NCI-H2196 treated with DMSO at 0.1 percent for 48 hours (cell line): ENCODE data around the gene UCKL1.
A peak's percentile ranks its signal among the peaks of the same experiment; 100 is the strongest.
"Not testable (repeated sequence)": the region's sequence is repeated elsewhere in the genome, so short reads cannot be mapped to it uniquely, and the experiment has no call there.

Experiments used
- DNase-seq: peaks from one replicate; lab custom pipeline; 2025; ENCODE audit not compliant: unreplicated experiment; lab: John Stamatoyannopoulos, UW

UCKL1 gene

DNA sequence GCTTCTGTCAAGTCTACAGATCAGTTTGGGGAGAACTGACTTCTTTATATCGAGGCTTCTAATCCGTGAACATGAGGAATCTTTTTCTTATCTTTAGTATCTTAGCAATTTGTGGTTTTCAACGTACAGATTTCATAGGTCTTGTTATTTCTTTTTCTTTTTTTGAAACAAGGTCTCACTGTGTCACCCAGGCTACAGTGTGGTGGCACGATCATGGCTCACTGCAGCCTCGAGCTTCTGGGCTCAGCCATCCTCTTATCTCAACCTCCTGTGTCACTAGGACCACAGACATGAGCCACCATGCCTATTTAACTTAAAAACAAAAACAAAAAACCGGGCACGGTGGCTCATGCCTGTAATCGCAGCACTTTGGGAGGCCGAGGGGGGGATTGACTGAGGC lies 32.0 kb downstream of the UCKL1 start:
- DNase-seq: no peak

DNA sequence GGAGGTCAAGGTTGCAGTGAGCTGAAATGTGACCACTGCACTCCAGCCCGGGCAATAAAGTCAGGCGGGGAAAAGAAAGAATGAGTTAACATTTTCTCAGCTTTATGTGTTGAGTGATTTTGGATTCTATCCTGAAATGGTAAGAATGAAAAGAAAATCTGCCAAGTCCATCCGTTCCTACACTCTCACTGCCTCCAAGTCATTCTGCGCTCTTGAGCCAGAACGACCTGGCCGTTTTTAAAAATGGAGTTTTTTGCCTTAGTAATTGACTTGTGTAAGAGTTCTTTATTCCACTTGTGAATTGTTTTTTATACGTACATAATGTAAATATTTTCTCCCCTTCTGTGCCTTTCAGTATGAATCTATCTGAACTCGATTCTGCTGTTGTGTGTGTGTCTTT lies 32.6 kb downstream of the UCKL1 start:
- DNase-seq: no peak

DNA sequence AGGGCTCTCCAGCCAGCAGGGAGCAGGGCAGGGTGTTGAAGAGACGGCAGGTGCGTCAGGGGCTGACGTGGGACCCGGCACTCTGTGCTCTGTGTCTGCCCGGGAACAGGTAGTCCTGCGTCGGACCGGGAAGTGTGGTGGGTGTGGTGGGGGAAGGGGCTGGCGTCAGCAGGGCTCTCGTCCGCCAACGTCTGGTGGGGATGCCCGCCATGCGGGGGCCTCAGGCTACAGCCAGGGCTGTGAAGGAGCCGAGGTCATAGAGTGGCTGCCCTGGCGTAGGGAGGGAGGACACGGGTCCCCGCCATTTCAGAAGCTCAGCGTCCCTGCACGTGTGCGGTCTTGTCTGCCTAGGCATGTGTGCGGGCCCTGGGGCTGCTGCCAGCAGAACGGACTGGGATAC lies 36.0 kb downstream of the UCKL1 start:
- no peak for DNase-seq

DNA sequence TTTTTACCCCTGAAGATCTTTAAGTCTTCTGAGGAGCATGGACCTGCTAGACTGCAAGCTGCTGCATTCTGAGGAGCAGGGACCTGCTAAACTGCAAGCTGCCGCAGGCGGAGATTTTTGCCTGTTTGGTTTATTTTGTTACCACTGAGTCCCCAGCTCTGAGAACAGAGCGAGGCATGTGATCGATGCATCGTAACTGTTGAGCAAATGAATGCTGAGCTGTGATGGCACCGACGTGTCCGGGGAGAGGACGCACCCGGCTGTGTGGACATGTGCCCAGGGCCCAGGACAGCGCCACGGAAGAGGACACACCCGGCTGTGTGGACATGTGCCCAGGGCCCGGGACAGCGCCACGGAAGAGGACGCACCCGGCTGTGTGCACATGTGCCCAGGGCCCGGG lies 37.1 kb downstream of the UCKL1 start:
- DNase-seq: no peak

DNA sequence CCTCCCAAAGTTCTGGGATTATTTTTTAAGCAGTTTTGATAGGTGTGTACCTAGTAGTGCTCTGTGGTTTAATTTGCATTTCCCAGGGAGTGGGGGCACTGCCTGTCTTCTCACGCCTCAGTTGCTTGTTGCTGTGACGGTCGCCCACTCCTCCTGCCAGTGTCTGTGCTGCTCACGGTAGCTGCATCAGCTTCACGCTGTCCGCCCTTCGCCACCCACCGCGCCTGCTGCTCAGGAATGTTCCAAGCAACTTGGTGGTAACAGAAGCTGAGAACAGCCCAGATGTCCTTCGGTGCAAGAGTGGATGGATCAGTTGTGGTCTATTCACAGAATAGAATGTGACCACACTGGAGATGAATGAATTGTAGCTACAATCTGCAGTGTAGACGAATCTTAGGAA lies 38.4 kb downstream of the UCKL1 start:
- no peak for DNase-seq

DNA sequence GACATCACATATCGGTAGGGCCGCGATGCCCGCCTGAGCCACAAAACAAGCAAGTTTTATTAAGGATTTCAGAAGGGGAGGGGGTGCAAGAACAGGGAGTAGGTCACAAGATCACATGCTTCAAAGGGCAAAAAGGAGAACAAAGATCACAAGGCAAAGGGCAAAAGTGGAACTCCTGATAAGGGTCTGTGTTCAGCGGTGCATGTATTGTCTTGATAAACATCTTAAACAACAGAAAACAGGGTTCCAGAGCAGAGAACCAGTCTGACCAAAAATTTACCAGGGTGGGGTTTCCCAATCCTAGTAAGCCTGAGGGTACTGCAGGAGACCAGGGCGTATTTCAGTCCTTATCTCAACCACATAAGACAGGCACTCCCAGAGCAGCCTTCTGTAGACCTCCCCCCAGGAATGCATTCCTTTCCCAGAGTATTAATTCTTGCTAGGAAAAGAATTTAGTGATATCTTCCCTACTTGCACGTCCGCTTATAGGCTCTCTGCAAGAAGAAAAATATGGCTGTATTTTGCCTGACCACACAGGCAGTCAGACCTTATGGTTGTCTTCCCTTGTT lies 39.8 kb downstream of the UCKL1 start:
- not testable (repeated sequence) for DNase-seq

DNA sequence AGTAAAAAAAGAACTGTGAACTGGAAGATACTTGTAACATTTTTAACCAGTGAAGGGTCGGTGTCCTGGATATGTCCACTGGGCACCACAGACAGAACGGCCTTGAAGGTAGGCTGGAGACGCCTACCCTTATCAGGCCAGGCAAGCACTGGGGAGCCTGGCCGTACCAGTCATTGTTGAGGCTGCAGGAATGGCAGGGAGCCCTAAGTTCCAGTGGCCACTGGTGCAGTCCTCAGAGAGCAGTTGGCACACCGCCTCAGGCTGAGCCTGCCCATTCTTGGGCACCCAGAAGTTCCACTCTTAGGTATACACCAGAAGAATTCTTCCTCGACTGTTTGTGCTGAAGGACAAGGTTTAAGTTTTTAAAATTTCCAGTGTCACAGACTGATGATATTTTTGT lies 40.7 kb downstream of the UCKL1 start:
- DNase-seq: no peak

DNA sequence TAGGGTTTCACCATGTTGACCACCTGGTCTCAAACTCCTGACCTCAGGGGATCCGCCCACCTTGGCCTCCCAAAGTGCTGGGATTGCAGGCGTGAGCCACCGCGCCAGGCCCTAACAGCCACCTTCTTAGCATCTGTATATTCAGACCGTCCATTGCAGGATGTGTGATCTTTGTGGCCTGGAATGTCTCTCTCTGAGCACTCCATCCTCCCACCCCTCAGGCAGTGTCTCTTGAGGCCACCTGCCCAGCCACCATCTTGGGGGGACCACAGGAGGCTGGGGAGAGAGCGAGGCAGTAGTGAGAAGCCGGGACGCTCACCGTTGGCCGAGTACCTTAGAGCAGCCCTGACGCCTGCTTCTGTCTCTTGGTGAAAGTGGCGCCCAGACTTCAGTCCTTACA lies 42.4 kb downstream of the UCKL1 start:
- no peak for DNase-seq

DNA sequence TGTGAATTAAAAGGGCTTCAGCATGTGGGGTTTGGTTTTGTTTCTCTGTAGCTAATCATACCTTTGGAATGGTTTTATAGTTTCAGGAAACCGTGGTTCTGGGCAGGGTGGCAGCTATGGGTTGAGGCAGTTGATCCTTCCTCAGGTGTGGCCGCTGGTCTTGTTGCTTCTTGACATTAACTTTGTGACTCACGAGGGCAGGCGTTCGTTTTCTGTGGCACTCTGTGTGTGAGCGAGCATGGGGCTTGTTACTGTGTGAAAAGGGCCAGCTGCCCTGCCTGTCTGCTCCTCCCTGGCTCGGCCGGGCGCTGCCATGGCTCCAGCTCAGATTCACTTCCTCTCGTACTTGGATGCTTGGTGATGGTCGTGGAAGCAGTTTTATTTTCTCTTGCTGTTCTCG lies 45.0 kb downstream of the UCKL1 start:
- no peak for DNase-seq

DNA sequence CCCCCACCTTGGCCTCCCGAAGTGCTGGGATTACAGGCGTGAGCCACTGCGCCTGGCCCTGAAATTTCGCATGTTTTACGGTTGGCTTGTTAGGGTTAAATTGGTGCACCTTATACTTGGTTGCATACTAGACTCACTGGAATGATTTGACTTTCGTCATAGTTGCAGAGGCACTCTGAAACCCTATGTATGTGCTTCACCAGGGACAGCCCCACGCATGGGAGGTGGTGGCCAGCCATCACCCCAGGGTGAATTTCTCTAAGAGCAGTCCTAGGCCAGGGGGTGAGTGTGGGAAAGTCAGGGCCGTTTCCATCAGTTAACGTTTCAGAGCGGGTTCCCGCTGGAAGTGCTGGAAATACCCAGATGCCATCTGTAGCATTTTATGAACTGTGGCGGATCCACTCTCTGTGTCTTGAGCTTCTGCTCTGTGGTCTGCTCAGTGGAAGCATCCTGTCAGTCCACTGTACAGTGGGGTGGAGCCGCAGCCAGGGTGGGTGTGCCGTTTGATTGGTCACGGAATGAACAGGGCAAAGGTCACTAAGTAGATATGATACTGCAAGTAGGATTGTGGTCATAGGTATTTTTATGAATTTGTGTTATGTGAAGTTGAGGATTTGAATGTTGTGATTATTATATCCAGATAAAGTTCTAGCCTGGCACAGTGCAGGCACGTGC lies 48.1 kb downstream of the UCKL1 start:
- no peak for DNase-seq

DNA sequence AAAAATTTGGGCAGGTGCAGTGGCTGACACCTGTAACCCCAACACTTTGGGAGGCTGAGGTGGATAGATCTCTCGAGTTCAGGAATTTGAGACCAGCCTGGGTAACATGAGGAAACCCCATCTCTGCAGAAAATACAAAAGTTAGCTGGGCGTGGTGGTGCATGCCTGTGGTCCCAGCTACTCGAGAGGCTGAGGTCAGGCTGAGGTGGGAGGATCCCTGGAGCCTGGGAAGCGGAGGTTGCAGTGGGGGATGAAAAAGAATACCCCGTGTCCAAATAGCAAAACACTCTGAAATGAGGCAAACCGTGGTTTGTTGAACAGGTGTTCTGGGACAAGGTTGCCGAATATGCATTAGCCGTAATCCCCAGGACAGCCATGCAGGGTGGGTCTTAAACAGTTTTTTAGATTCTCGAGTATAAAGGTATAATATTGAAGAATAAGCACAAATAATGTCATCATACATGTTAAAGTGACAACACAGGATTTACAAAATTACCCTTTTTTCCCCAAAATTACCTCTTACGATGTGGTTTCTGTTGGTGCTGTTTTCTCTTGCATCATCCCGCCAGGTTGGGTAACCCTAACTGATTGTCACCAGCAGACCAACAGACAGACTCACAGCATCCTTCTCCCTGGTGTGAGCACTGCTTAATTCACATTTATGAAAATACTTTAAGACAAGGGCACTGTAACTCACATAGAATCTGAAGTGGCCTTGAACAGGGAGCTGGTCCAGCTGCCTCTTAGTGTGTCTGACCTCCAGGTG lies 52.2 kb downstream of the UCKL1 start:
- DNase-seq: no peak

DNA sequence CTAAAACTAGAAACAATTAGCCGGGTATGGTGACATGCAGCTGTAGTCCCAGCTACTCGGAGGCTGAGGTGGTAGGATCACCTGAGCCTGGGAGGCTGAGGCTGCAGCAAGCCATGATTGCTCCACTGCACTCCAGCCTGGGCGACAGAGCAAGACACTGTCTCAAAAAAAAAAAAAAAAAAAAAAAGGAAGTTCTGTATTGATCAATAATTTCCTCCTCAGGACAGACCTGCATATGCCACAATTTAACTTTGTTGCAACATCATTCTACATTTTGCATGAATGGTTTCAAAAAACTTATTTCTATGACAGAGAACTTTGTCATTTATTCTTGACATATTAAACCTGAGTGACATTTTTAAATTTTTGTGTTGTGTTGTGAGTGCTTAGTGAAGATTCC lies 55.8 kb downstream of the UCKL1 start:
- DNase-seq: no peak

DNA sequence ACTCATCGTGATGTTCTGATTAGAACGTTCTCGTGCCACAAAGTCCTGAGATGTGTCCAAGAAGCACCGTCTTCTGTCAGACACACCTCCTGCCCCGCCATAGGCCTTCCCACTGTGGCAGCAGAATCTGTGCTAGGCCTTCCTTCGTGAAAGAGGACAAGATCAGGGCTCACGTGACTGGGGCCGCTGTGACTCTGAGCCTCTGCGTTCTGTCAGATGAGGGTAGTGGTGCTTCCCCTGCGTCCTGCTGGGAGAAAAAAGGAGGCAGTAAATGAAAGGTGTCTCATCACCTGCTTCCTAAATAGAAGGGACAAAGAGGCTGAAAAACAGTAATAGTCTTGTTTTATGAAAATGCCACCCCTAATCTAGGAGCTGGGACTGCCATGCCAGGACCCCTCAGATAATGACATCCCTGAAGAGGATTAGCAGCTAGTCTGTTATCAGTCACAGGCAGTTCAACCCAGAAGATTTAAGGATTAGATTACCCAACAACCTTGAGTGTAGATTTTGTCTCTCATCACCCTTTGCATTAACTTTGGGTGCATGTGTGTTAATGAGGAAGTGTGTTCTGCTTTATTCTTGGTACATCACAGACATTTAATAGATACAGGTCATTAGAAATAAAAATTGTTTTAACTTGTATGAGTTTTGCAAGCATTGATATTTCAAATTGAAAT lies 57.2 kb downstream of the UCKL1 start:
- DNase-seq: no peak

DNA sequence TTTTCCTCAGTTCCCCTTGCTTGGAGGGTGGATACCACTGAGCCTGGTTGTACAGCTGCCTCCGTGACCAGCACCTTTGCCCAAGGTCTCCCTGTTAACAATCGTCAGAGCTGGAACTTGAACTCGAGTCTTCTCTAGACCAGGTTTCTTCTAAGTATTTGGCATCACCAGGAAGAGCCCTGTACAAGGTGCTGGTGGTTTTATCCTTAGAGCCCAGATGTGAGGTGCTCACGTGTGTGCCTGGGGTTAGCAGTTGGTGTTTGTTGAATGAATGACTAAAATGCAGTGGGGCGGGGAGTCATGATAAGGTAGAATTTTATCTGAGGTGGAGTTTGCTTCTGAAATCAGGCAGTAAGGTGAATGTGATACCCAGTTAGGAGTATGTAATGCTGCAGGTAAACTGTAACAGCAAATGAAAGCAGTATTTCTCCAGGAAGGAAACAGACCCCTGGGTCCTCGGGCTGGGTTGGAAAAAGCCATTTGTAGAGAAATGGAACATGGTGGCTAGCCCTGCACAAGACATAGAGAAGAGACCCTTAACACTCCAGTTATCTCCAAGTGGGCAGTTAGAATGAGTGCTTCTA lies 58.1 kb downstream of the UCKL1 start:
- DNase-seq: no peak

DNA sequence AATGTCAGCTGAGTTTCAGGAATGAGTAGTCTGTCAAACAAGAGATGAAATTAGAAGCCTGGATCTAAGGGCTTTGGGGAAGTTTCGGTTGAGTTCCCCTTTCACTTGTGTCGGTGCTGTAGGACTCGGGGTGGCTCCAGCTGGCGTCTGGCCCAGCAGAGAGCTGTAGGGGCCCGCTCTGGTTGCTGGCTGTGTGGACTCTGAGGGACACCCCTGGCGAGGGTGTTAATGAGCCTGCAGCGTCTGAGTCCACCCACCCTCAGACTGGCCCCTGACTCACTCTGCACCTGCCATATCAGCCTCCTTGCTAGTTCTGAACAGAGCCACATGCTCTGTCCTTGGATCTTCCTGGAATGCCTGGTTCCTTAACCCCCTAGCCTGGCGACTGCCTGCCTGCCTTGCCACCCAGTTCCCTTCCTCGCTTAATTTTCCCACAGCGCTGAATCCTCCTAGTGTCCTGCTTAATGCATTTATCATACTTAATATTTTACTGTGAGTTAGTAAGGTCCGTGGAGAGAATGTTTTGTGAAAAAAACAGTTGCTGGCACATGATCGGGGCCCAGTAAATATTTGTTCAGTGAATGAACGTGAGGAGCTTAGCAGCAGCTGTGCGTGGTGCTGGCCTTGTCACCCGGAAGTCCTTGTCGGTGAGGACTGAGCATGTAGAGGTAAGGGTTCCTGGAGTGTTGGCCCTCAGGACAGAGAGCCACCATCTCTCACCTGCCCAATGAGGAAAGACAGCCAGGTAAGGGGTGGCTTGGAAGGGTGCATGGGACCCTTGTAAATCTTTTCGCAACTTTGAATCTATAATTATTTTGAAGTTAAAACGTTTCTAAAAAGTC lies 59.7 kb downstream of the UCKL1 start:
- DNase-seq: peak; percentile 68

DNA sequence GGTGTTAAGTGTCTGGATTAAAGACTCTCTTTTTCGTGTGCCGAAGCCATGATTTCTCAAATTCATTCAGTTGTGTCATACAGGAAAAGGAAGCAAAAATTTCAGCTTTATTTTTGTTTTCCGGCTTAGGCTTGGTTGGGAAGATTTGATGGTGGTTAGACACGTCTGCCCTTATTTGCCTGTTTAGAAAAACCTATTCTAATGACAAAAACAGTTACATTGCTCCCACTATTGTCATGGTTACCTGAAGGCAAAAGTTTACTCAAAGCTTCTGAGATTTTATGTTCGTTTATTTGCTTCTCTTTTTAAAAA lies 60.3 kb downstream of the UCKL1 start:
- no peak for DNase-seq

DNA sequence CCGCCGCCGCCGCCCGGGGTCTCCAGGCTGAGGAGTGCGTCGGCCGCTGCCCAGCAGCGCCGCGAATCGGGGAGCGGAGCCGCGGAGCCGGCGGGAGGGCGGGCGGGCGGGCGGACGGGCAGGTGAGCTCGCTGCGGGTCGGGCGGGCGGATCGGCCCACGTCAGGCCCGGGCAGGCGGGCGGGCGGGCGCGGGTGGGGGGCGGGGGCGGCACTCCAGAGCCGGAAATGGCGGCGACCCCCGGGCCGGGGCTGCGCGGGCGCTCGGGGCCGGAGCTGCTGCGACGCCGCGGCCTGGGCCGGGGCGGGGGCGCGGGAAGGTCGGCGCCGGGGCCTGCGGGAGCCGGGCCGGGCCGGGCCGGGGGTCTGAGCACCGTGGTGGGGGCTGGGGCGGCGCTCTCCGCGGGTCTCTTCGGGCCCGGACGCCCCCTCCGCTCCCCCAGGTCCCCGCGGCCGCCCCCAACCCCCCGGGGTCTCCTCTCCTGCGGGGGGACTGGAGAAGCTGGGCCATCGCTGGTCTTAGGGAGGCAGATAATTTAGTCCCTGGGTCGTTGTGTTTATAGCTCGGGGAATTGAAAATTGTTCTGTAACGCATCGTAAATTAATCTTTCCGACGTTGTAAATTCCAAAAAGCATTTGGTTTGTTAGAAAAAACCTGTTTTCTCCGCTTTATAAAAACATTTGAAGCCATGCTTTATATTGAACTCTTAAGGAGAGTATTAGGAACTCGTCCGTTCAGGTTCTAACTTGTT lies 60.8 kb downstream of the UCKL1 start:
- DNase-seq: no peak

DNA sequence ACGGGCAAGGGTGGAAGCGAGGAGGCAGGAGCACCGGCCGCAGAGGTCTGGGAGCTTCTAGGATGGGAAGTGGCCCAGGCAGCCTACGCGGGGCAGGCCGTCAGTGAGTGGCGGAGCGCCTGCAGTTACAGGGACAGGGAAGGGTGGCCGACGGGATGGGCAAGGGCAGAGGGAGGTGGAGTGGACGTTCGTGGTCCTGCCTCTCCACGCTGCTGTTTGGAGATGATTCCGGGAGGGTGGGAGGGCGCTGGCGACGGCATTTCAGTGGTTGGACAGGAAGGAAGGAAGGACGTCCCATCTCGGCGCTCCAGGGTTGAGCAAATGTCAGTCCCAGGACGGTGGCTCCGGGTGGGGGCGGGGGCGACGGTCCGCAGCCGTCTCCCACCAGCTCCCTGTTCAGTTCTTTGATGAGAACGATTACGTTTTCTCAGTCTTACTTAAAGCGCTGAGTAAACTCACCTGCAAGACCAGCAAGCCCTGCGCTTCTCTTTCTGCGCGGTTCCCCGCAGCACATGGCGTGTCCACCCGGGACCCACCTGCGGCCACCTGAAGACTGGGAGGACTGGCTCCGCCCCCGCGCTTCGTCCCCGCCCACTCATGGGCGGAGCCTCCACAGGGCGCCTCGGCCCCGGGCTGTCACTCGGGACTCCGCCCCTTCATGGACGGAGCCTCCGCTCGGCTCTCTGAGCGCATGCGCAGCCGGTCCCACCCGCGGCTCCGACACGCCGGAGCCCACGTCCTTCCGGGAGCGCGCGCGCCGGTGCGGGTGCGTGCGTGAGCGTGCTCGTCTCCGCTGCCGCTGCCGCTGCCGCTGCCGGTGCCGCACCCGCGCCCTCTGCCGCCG lies 61.6 kb downstream of the UCKL1 start, which contains the start of gene DNAJC5:
TSS of gene DNAJC5 (plus strand) at position 769 of the 844 bp plus-strand sequence. CDS start 33,220 bp downstream, outside the sequence.
- peak; percentile 75 for DNase-seq

DNA sequence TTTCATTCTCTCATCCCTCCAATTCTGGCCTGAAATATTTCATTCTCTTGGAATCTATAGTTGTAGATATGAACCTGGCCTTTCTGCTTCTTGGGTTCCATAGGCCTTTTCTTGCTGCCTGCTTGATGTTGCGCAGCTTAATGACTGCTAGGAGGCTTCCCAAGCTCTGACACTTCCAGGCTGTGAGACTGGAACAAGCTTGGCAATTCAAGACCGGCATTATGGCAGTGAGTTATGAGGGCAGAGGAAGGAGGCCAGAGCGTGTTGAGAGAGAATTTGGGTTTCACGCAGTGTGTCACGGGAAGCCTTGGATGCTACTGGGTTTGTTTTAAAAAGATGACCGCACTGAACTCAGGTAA lies 62.2 kb downstream of the UCKL1 start:
- no peak for DNase-seq
